ENCODE data around the gene CRIM1. TPM values are rescaled to one million over a fixed set of nuclear protein-coding genes. Genes with fewer than 3 reads are reported as not detected.

Gene CRIM1
- total and polyA plus RNA-seq, 2 experiments from 2014 or later, result 10.5 to 36.4 TPM

DNA sequence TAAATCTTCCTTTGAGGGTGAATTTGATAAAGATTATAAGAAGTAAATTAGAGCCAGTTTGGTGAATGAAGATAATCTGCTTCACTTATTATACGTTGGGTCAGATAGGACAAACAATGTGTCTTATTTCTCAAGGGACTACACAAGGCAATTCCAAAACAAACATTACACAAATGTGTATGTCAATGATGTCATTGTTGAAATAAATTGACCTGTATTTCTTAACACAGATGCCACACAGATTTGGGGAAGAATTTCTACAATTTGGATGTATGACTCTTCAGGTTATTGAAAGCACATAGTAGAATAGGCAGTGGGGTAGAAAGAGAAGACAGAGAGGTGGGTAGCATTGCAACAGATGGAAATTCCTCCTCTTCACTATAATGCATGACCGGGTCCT is 6.9 kb upstream of the CRIM1 start:
- no peak overlapping the region for H3K27ac Mint-ChIP-seq
- DNase-seq (ENCODE audit: low spot score), result no peak
- no peak for ATAC-seq

DNA sequence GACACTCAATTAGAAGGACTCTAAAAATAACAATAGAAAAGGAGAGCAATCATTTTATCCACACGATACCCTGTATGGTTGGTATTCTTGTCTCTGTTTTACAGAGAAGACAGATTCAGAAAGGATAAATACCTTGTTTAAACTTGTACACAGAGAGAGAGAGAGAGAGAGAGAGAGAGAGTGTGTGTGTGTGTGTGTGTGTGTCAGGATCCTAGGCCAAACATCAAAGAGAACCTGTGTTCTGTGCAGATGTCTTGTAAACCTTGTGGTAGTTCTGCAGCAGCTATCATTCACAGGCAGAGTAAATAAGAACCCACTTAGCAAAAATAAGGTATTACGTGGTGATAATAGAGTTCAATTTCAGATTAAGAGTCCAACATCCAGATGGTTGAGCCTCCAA is 4.3 kb upstream of the CRIM1 start:
- H3K27me3 ChIP-seq (ENCODE audit: insufficient read depth), result peaks cover 16% of the 10 kb centered on the region
- DNase-seq (ENCODE audit: low spot score) (no peak), ATAC-seq (no peak)
- Mint-ChIP-seq H3K36me3 (ENCODE audit: low read depth) (no peaks in the 10 kb centered on the region; the same call in 2 of the 3 replicates), H3K4me3 (no peak overlapping the region), H3K9me3 (no peaks in the 10 kb centered on the region), H3K27me3 (ENCODE audit: insufficient read depth, low read depth, poor library complexity) (peaks cover 18% of the 10 kb centered on the region), H3K27ac (no peak overlapping the region), H3K4me1 (peaks cover 31% of the 10 kb centered on the region)
- no peaks in the 10 kb centered on the region for H4K20me1 ChIP-seq (replicated peaks; ENCODE audit: insufficient read depth)
- H3K9me2 ChIP-seq (ENCODE audit: insufficient read depth), result 0 out of 2 replicates have a peak, but pooled peaks cover 3% of the 10 kb centered on the region
- TF ChIP-seq, protein P1, sequence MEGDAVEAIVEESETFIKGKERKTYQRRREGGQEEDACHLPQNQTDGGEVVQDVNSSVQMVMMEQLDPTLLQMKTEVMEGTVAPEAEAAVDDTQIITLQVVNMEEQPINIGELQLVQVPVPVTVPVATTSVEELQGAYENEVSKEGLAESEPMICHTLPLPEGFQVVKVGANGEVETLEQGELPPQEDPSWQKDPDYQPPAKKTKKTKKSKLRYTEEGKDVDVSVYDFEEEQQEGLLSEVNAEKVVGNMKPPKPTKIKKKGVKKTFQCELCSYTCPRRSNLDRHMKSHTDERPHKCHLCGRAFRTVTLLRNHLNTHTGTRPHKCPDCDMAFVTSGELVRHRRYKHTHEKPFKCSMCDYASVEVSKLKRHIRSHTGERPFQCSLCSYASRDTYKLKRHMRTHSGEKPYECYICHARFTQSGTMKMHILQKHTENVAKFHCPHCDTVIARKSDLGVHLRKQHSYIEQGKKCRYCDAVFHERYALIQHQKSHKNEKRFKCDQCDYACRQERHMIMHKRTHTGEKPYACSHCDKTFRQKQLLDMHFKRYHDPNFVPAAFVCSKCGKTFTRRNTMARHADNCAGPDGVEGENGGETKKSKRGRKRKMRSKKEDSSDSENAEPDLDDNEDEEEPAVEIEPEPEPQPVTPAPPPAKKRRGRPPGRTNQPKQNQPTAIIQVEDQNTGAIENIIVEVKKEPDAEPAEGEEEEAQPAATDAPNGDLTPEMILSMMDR (conservative IDR thresholded peaks at IDR 0.05; ENCODE audit: low read depth in 2 of 2), result no peak
- no peak for TF ChIP-seq STAT1 (IDR thresholded peaks at IDR 0.05; ENCODE audit: unreplicated experiment)
- no peak for TF ChIP-seq ZNF114 (CRISPR knock-in tag; IDR thresholded peaks at IDR 0.05)
- no peak for TF ChIP-seq ETS1 (IDR thresholded peaks at IDR 0.05)
- TF ChIP-seq REST (IDR thresholded peaks at IDR 0.05; ENCODE audit: unreplicated experiment), result no peak
- no peak for TF ChIP-seq NANOG (IDR thresholded peaks at IDR 0.05; ENCODE audit: borderline replicate concordance)
- no peak for TF ChIP-seq POLR2AphosphoS5 (IDR thresholded peaks at IDR 0.05; ENCODE audit: low read depth)
- TF ChIP-seq ZNF331 (CRISPR knock-in tag; IDR thresholded peaks at IDR 0.05; ENCODE audit: low read depth), result no peak
- no peaks in the 10 kb centered on the region for H3F3A ChIP-seq (replicated peaks; ENCODE audit: low read depth)
- H3K27ac ChIP-seq (ENCODE audit: low read depth), result no peak overlapping the region
- H2AFZ ChIP-seq, result no peak overlapping the region
- H3K4me2 ChIP-seq, result no peak overlapping the region
- H3K79me2 ChIP-seq (replicated peaks; ENCODE audit: insufficient read depth), result peaks cover 22% of the 10 kb centered on the region
- H3K4me3 ChIP-seq, result no peak overlapping the region
- H3K36me3 ChIP-seq (ENCODE audit: insufficient read depth), result no peaks in the 10 kb centered on the region
- peaks cover 27% of the 10 kb centered on the region for H3K4me1 ChIP-seq (ENCODE audit: insufficient read depth)

More for the DNA sequence above, 6.9 kb upstream of the CRIM1 start:
- H3K4me1 Mint-ChIP-seq, result peaks cover 18% of the 10 kb centered on the region
- H3K36me3 Mint-ChIP-seq (ENCODE audit: low read depth), result no peaks in the 10 kb centered on the region
- H3K27me3 ChIP-seq (ENCODE audit: insufficient read depth), result peaks cover 5% of the 10 kb centered on the region; the same call in 1 of the 2 replicates
- no peak overlapping the region for H3K27ac ChIP-seq (ENCODE audit: low read depth)
- H3F3A ChIP-seq (replicated peaks; ENCODE audit: low read depth), result no peaks in the 10 kb centered on the region
- H3K27me3 Mint-ChIP-seq (ENCODE audit: insufficient read depth, low read depth, poor library complexity), result peaks cover 3% of the 10 kb centered on the region
- H3K9me3 Mint-ChIP-seq, result no peaks in the 10 kb centered on the region
- no peak overlapping the region for H3K4me3 ChIP-seq
- H3K79me2 ChIP-seq (replicated peaks; ENCODE audit: insufficient read depth), result peaks cover 7% of the 10 kb centered on the region
- no peak overlapping the region for H3K4me2 ChIP-seq
- peaks cover 15% of the 10 kb centered on the region for H3K4me1 ChIP-seq (ENCODE audit: insufficient read depth)
- 0 out of 2 replicates have a peak, but pooled peaks cover 1% of the 10 kb centered on the region for H3K9me2 ChIP-seq (ENCODE audit: insufficient read depth)
- no peaks in the 10 kb centered on the region for H4K20me1 ChIP-seq (replicated peaks; ENCODE audit: insufficient read depth)
- TF ChIP-seq, protein P1 (conservative IDR thresholded peaks at IDR 0.05; ENCODE audit: low read depth in 2 of 2), result no peak
- no peak overlapping the region for H3K4me3 Mint-ChIP-seq
- no peaks in the 10 kb centered on the region for H3K36me3 ChIP-seq (ENCODE audit: insufficient read depth)
- H2AFZ ChIP-seq, result no peak overlapping the region
